Esophagus squamous epithelium (tissue), 4 donors: Measurements from ENCODE around the gene CCT7.

ENCODE experiments used
- CTCF ChIP-seq, 6 experiments: fragments of 450-650 bp in 4 of 6; fragments of 200-600 bp in 2 of 6; sonication (generic) in 2 of 6; IDR thresholded peaks; one replicate each; pipeline ENCODE4 v1.5.1; 2016 to 2019; ENCODE audit warnings: antibody characterized with exemption in 6 of 6, mild to moderate bottlenecking in 4 of 6, moderate library complexity in 4 of 6
- POLR2A ChIP-seq, 4 donors: fragments of 450-650 bp; IDR thresholded peaks; one replicate each; pipeline ENCODE4 v1.6.1; 2017; ENCODE audit warnings: antibody characterized with exemption in 4 of 4, mild to moderate bottlenecking in 4 of 4, moderate library complexity in 3 of 4

- TF ChIP-seq CTCF (IDR thresholded peaks at IDR 0.05): no peak
- TF ChIP-seq POLR2A (IDR thresholded peaks at IDR 0.05): no peak
These were observed 4.0 kb downstream of the CCT7 start for GRCh38 chr2:73238149-73238548.
